SU-DHL-6 (cell line): Measurements from ENCODE around the gene CHEK2.
A peak's percentile ranks its signal among the peaks of the same experiment; 100 is the strongest.
"Not testable (repeated sequence)": the region's sequence is repeated elsewhere in the genome, so short reads cannot be mapped to it uniquely, and the experiment has no call there.

Experiments used
- H2AFZ ChIP-seq: fragments of 200-600 bp; sonication (generic); 2 replicates; pipeline ENCODE4 v1.6.1; 2014; ENCODE audit warnings: low read depth, mild to moderate bottlenecking, moderate library complexity, mixed read lengths, antibody characterized with exemption, low read length; ENCODE audit not compliant: severe bottlenecking
- H3F3A ChIP-seq: fragments of 200-600 bp; shearing (Covaris generic); 2 replicates; pipeline ENCODE4 v1.6.0; 2016; ENCODE audit warnings: antibody characterized with exemption, mild to moderate bottlenecking; ENCODE audit not compliant: insufficient read depth
- H3K27ac ChIP-seq: fragments of 200-600 bp; sonication (generic); 2 replicates; pipeline ENCODE4 v1.5.1; 2016; ENCODE audit warnings: low read depth, mild to moderate bottlenecking, low read length, moderate library complexity, mixed read lengths
- H3K27me3 ChIP-seq: fragments of 200-600 bp; sonication (generic), shearing (Covaris generic); 2 replicates; pipeline ENCODE4 v1.6.0; 2014; ENCODE audit warnings: mild to moderate bottlenecking, low read length
- H3K36me3 ChIP-seq: fragments of 200-600 bp; sonication (generic); 2 replicates; pipeline ENCODE4 v1.6.1; 2014; ENCODE audit warnings: mild to moderate bottlenecking, low read length, mixed read lengths
- H3K4me2 ChIP-seq: fragments of 300-600, 200-600 bp; shearing (Covaris generic), sonication (generic); 2 replicates; pipeline ENCODE4 v1.6.0; 2014; ENCODE audit warnings: low read length, low read depth, mild to moderate bottlenecking; ENCODE audit not compliant: poor library complexity, severe bottlenecking
- H3K4me3 ChIP-seq: fragments of 200-600 bp; sonication (generic); 2 replicates; pipeline ENCODE4 v1.5.1; 2014; ENCODE audit warnings: antibody characterized with exemption, low read length, mild to moderate bottlenecking, mixed read lengths; ENCODE audit not compliant: insufficient read depth, poor library complexity, severe bottlenecking
- H3K79me2 ChIP-seq: fragments of 200-600 bp; sonication (generic); 2 replicates; pipeline ENCODE4 v1.6.1; 2014; ENCODE audit warnings: mild to moderate bottlenecking, low read length, moderate library complexity; ENCODE audit not compliant: insufficient read depth
- H3K9ac ChIP-seq: fragments of 200-600 bp; sonication (generic); 2 replicates; pipeline ENCODE4 v1.7.0; 2014; ENCODE audit warnings: mild to moderate bottlenecking, low read length
- H3K9me2 ChIP-seq: fragments of 200-600 bp; sonication (generic); replicated peaks from 2 replicates; pipeline ENCODE4 v1.6.1; 2014; ENCODE audit warnings: low read length; ENCODE audit not compliant: insufficient read depth
- H3K9me3 ChIP-seq: fragments of 200-600 bp; sonication (generic); 2 replicates; pipeline ENCODE4 v1.6.1; 2014; ENCODE audit warnings: low read length, mixed read lengths; ENCODE audit not compliant: insufficient read depth
- H4K20me1 ChIP-seq: fragments of 200-600 bp; sonication (generic); 2 replicates; pipeline ENCODE4 v1.6.1; 2014; ENCODE audit warnings: low read depth, mild to moderate bottlenecking, antibody characterized with exemption, low read length, moderate library complexity, mixed read lengths
- EZH2phosphoT487 ChIP-seq: fragments of 200-600 bp; sonication (generic), shearing (Covaris generic); conservative IDR thresholded peaks from 2 replicates; pipeline ENCODE4 v1.6.1; 2018; ENCODE audit warnings: mild to moderate bottlenecking, antibody characterized with exemption, low read length, moderate library complexity, mixed read lengths
- TF ChIP-seq, protein P1 (sequence below): fragments of 200-600 bp; sonication (generic); IDR thresholded peaks from one replicate; pipeline ENCODE4 v1.5.1; 2017; ENCODE audit warnings: antibody characterized with exemption, mild to moderate bottlenecking, low read length, moderate library complexity; ENCODE audit not compliant: insufficient read depth, poor library complexity, severe bottlenecking

Gene CHEK2

DNA sequence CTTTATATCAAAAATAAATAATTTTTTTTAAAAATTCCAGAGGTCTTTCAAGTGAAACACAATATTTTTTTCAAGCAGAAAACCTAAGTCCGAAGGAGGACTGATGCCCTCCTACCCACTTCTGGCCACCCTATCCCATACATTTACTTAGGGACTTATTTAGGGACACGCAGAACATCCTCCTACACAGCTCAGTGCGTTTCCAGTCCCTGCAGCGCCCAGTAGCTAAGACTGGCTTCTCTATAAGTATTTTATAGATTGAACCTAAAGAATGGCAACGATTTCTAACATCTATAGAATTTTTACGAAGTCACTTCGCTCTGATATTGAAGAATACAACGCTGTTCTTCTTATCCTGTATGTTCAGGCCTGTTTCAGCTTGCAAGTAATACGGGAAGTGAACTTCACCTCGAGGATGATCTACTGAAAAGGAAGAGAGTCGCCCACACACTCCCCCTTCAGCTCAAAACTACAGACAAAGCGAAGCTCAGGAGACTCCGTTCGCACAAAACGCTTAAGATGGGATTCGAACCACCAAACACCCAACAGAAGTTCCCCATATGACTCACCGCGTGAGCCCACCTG, 328 bp downstream of the CHEK2 start:
- Histone ChIP-seq H3K9me2 (no peaks in the 10 kb centered on the region), H3K27me3 (no peaks in the 10 kb centered on the region), H3K27ac (peak overlapping the region; percentile 85), H3F3A (peaks cover 7% of the 10 kb centered on the region; the same call in 1 of the 2 replicates), H4K20me1 (no peaks in the 10 kb centered on the region), H3K36me3 (no peaks in the 10 kb centered on the region), H2AFZ (peak overlapping the region; percentile 83), H3K9ac (peak overlapping the region; percentile 95), H3K4me3 (peak overlapping the region; percentile 87), H3K4me2 (peak overlapping the region; percentile 94), H3K9me3 (no peaks in the 10 kb centered on the region), H3K79me2 (peaks cover 50% of the 10 kb centered on the region)
- TF ChIP-seq, protein P1, sequence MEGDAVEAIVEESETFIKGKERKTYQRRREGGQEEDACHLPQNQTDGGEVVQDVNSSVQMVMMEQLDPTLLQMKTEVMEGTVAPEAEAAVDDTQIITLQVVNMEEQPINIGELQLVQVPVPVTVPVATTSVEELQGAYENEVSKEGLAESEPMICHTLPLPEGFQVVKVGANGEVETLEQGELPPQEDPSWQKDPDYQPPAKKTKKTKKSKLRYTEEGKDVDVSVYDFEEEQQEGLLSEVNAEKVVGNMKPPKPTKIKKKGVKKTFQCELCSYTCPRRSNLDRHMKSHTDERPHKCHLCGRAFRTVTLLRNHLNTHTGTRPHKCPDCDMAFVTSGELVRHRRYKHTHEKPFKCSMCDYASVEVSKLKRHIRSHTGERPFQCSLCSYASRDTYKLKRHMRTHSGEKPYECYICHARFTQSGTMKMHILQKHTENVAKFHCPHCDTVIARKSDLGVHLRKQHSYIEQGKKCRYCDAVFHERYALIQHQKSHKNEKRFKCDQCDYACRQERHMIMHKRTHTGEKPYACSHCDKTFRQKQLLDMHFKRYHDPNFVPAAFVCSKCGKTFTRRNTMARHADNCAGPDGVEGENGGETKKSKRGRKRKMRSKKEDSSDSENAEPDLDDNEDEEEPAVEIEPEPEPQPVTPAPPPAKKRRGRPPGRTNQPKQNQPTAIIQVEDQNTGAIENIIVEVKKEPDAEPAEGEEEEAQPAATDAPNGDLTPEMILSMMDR: no peak

DNA sequence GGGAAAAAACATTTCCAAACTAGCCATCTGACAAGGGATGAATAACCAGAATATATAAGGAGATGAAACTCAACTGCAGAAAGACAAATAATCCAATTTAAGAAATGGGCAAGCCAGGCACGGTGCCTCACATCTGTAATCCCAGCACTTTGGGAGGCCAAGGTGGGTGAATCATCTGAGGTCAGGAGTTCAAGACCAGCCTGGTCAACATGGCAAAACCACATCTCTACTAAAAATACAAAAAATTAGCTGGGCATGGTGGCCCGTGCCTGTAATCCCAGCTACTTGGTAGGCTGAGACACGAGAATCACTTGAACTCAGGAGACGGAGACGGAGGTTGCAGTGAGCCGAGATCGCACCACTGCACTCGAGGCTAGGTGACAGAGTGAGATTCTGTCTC, 2.7 kb downstream of the CHEK2 start:
- not testable (repeated sequence) for H4K20me1 ChIP-seq, H3K27me3 ChIP-seq, H3K4me3 ChIP-seq, H3K9me2 ChIP-seq, H3K36me3 ChIP-seq, H3K9me3 ChIP-seq, H3K9ac ChIP-seq, H2AFZ ChIP-seq, H3K27ac ChIP-seq, H3K4me2 ChIP-seq, H3F3A ChIP-seq
- H3K79me2 ChIP-seq: peaks cover 61% of the 10 kb centered on the region

DNA sequence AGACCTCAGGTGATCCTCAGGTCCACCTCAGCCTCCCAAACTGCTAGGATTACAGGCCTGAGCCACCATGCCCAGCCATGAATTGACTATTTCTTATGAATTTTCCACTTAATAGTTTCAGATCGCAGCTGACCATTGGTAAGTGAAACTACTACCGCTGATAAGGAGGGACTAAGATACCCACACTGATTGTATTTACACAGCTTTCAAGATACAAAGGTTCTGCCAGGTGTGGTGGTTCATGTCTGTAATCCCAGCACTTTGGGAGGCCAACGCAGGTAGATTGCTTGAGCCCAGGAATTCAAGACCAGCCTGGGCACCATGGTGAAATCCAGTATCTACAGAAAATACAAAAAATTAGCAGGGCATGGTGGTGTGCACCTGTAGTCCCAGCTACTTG, 3.9 kb downstream of the CHEK2 start:
- Histone ChIP-seq H3K4me2 (no peak overlapping the region), H3K4me3 (no peak overlapping the region), H3K36me3 (no peaks in the 10 kb centered on the region), H3K9ac (no peak overlapping the region), H3K9me2 (no peaks in the 10 kb centered on the region), H3K27me3 (no peaks in the 10 kb centered on the region), H2AFZ (no peak overlapping the region), H3K27ac (no peak overlapping the region), H3K79me2 (peaks cover 56% of the 10 kb centered on the region), H3F3A (peaks cover 4% of the 10 kb centered on the region; the same call in 1 of the 2 replicates), H4K20me1 (no peaks in the 10 kb centered on the region), H3K9me3 (no peaks in the 10 kb centered on the region)
- no peak for TF ChIP-seq EZH2phosphoT487
- TF ChIP-seq, protein P1: no peak

DNA sequence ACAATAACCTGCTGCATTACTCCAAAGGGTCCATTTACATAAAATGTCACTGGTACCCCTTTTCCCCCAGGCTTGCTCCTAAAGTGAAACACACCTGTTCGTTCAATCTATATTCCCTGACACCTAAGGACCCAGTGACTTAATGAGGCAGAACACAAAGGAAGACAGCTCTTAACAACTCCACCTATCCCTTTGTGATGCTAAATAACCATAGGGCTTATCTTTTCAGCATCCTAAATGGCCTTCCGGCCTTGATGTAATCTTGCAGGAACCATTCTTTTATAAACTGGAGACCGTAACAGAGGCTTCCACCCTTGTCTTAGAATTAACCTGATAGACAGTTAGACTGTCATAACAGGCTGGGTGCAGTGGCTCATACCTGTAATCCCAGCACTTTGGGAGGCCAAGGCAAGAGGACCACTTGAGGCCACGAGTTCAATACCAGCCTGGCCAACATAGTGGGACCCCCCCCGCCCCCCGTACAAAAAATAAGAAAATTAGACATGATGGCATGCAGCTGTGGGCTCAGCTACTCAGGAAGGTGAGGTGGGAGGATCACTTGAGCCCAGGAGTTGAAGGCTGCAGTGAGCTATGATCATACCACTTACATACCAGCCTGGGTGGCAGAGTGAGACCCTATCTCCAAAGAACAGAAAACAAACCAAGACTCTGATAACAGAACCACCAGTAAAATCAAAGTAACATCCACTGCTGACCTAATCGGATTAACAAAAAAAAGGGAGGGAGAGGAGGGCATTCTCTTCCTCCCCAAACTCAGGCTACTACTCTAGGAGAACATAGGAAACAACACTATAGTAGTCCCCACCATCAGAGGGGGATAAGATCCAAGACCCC, 5.1 kb downstream of the CHEK2 start:
- Histone ChIP-seq H3F3A (peaks cover 4% of the 10 kb centered on the region; the same call in 1 of the 2 replicates), H3K79me2 (peaks cover 56% of the 10 kb centered on the region), H3K27me3 (no peaks in the 10 kb centered on the region), H3K9me2 (no peaks in the 10 kb centered on the region), H3K9me3 (no peaks in the 10 kb centered on the region), H4K20me1 (no peaks in the 10 kb centered on the region), H2AFZ (no peak overlapping the region), H3K4me2 (no peak overlapping the region), H3K9ac (no peak overlapping the region), H3K4me3 (no peak overlapping the region), H3K27ac (no peak overlapping the region), H3K36me3 (0 out of 2 replicates have a peak, but pooled peaks cover 3% of the 10 kb centered on the region)
- no peak for TF ChIP-seq EZH2phosphoT487
- TF ChIP-seq, protein P1: no peak
